ENCODE data around the gene SEPTIN7. TPM values are rescaled to one million over a fixed set of nuclear protein-coding genes. Genes with fewer than 3 reads are reported as not detected.

SEPTIN7 gene
- total RNA-seq, 1 experiment from 2014 or later: 790 TPM

DNA sequence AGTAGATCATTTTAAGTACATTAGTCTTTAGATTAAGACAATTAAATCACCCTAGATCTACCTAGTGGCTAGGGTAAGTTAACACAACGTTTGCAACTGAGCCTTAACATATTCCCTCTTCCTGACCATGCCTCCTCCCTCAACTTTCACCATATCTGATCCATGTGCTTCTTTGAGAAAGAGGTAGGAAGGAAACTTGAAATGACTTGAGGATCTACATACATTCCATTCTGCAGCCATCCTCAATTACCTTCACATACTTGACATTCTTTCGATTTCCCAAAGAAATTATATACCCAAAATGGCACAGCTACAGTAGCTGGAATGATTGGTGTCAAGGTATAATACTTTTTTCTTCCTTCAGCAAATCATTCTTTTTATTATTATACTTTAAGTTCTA is 12.9 kb upstream of the SEPTIN7 start:
- DNase-seq (ENCODE audit: low spot score): no peak

GRCh38 chr7:35792472-35792871 is 8.4 kb upstream of the SEPTIN7 start:
- DNase-seq (ENCODE audit: low spot score): no peak

- DNase-seq (ENCODE audit: low spot score): no peak
These were observed 7.9 kb upstream of the SEPTIN7 start for GRCh38 chr7:35792873-35793489.

DNA sequence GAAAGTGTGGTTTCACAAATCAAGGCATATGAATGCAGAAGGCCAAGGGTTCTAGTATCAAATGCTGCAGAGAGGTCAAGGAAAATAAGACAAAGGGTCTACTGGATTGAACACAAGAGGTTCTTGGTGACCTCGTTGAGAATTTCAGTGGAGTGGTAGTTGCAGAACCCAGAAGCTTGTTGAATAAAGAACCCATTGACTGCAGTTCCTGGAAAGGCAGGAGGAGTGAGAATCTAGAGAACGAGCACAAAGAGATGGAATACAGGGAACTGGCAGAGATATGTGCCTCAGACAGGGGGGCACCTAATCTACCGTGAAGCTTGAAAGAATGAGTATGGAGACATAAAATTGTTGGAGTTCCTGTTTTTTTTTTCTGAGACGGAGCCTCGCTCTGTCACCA is 3.5 kb upstream of the SEPTIN7 start:
- no peak for DNase-seq (ENCODE audit: low spot score)

DNA sequence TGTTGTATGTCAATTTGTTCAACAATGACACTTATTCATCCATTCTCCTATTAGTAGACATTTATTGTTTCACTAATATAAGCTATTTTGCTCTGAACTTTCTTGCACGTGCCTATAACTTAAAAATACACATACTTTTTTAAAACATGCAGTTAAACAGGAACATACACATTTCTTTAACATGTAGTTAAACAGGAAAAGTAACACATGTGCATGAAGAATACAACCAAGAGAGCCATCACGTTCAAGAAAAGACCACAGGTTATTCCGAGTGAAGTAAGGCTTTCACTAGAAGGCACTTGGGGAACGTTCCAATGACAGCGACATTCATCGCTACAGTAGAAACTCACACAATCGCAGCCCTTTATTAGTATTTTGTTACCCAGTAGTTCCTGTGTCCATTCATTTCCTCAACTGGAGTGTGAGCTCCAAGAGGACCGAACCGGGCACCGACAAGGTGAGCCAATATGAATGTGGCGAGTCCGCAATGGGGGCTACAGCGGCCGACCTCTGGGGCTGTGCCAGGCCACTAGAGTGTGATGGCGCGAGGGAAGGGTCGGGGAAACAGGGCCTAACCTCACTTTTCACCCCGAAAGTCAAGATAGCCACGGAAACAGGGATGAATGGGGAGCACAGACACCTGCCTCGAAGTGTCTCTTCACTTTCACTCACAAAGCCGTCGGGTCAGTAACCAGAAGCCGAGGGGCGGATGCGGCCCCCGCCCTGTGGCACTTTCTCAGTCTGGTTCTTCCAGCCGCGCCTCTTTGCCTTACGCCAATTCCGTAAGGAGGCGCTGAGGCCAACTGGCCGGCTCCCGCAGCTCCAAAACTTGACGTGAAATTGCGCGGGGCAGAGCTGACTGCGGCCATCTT is 775 bp upstream of the SEPTIN7 start:
- DNase-seq (ENCODE audit: low spot score): peak; percentile 90

- peak; percentile 47 for DNase-seq (ENCODE audit: low spot score)
These were observed 690 bp downstream of the SEPTIN7 start for GRCh38 chr7:35801392-35802101.

GRCh38 chr7:35802102-35802466 is 1.2 kb downstream of the SEPTIN7 start:
- DNase-seq (ENCODE audit: low spot score): no peak

GRCh38 chr7:35802649-35803048 is 1.8 kb downstream of the SEPTIN7 start:
- DNase-seq (ENCODE audit: low spot score): no peak

- DNase-seq (ENCODE audit: low spot score): no peak
These were observed 3.5 kb downstream of the SEPTIN7 start for GRCh38 chr7:35804231-35804970.

DNA sequence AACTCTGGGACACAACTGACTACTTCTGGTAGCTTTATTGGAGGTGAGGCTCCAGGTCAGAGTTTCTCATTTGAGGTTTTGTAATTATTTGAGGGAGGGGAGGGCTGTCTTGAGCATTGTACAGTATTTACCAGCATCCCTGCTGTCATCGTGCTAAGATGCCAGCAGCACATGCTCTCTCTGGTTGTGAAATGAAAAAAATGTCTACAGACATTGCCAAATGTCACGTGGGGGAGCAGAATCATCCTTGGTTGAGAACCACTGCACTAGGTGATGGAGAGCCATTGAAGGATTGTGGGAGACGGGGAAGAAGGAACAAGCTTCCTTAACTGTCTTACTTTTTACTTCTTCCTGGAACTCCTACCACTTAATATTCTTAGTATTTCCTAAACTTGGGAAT is 5.0 kb downstream of the SEPTIN7 start:
- DNase-seq (ENCODE audit: low spot score): no peak

DNA sequence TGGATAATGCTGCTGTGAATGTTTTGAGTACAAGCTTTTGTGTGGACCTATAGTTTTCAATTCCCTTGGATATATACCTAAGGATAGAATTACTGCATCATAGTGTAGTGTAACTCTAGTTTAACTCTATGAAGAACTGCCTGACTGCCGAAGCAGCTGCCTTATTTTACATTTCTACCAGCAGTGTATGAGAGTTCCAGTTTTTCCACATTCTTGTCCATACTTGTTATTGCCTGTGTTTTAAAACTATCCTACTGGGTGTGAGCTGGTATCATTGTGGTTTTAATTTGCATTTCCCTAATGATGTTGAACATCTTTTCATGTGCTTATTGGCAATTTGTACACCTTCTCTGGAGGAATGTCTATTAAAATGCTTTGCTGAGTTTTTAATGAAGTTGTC is 15.7 kb downstream of the SEPTIN7 start:
- DNase-seq (ENCODE audit: low spot score): no peak

- DNase-seq (ENCODE audit: low spot score): no peak
These were observed 16.3 kb downstream of the SEPTIN7 start for GRCh38 chr7:35817181-35817580.

GRCh38 chr7:35817930-35818329 is 17.1 kb downstream of the SEPTIN7 start:
- no peak for DNase-seq (ENCODE audit: low spot score)

DNA sequence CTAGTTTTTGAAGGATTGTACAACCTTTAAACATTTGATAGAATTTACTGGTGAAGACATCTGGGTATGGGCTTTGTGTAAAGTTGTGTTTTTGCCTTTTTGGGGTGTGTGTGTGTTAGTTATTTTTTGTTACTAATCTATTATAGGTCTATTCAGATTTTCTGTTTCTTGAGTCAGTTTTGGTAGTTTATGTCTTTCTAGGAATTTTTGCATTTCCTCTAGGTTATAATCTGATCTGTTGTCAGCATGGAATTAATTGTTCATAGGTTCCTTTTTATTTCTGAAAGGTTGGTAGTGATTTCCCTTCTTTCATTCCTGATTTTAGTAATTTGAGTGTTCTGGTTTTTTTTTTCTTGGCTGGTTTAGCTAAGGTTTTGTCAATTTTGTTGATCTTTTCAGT is 17.7 kb downstream of the SEPTIN7 start:
- no peak for DNase-seq (ENCODE audit: low spot score)

DNA sequence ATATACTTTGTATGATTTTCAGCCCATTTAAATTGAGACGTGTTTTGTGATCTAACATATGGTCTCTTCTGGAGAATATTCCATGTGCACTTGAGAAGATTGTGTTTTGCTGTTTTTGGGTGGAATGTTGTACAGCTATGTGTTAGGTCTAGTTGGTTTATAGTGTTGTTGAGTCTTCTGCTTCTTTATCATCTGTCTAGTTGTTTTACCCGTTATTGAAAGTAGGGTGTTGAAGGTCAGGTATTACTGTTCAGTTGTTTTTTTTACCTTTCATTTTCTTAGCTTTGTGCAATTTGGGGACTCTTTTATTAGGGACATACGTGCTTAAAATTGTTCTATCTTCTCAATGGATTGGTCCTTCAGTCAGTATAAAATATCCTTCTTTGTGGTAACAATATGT is 18.5 kb downstream of the SEPTIN7 start:
- no peak for DNase-seq (ENCODE audit: low spot score)

GRCh38 chr7:35819954-35820703 is 19.3 kb downstream of the SEPTIN7 start:
- no peak for DNase-seq (ENCODE audit: low spot score)

DNA sequence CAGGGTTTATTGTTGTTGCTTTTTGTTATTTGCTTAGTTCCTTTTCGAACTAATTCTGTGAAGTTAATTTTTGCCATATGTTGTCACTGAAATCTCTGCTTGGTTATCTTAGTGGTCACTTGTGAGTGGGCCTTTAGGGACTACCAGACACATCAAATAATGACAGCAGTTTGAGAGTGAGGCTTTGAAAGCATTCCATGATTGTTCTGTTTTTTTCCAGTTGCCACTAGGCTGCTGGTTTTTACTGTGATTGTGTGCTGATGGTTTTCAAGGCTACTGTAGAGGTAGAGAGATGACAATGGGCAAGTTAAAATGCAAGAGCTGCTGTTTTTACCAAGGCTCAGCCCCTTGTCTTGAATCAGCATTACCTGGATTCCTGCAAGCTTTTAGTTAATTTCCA is 20.0 kb downstream of the SEPTIN7 start:
- DNase-seq (ENCODE audit: low spot score): no peak

DNA sequence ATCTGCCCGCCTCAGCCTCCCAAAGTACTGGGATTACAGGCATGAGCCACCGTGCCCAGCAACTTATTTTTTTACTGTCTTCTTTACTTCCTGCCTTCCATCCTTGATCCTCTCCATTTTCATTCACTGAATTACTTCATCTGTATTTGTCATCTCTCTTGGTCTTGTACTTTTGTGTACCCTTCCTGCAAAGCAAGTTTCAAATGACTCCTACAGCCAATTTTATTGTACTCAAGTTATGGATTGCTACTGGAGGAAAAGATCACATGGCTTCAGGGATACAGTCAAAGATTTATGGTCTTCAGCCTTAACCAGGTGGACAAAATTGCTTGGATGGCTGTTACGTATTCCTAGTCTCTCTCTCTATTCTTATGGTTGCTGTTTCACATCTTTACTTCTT is 22.6 kb downstream of the SEPTIN7 start:
- no peak for DNase-seq (ENCODE audit: low spot score)

DNA sequence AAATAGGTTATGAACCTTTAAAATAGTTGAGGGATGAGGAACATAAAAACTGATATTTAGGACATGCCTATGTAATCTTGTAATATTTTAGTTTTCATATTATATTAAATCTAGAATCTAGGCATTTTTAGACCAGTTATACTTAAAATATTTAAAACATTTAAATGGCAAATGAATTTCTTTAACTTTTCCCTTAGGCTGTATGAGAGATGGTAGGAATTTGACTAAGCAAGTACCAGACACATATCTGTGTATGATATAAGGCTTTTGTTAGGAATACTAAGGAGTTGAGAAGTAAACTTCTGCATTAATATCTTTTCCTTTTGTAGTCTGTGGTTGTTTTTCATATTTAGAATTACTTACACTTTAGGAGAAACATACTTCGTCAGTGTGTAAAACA is 25.1 kb downstream of the SEPTIN7 start:
- DNase-seq (ENCODE audit: low spot score): no peak

DNA sequence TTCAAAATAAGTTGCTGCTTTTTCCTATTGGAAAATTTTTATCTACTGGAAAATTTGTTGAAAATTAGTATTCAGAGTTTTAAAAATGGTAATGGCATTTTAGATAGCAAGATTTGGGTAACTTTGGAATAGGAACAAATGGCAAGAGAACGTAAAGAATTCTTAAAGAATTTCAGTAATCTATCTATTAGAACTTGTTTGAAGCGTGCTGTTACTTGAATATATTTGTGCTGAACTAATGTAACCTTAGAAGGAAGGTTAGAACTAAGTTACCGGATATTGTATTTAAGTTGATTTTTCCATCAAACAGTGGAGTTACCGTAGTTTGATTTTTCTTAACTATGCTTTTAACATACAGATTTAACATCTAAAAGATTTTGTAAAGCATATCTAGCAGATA is 25.9 kb downstream of the SEPTIN7 start:
- no peak for DNase-seq (ENCODE audit: low spot score)

DNA sequence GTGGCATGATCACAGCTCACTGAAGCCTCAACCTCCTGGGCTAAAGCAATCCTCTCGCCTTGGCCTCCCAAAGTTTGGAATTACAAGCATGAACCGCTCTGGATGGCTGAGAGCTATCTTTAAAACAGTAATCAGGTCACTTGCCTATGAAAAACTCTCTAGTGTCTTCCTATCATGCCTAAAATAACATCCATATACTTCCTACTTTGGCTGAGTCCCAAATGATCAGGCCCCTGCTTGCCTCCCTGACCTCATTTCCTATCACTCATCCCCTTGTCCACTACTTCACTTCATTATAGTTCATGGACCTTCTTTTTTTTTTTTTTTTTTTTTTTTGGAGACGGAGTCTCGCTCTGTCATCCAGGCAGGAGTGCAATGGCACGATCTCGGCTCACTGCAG is 28.0 kb downstream of the SEPTIN7 start:
- peak; percentile 25 for DNase-seq (ENCODE audit: low spot score)
